DND-41 (cell line): Measurements from ENCODE around the gene TMEM164.

ENCODE experiments used
- ATAC-seq: fragments of 200-7000 bp; cut with Tn5 transposase; 3 replicates; pipeline ENCODE4 v1.9.1; 2021; ENCODE audit warnings: low read depth; ENCODE audit not compliant: insufficient read depth
- DNase-seq: peaks from one replicate; pipeline ENCODE4 v3.0.0-alpha.2; 2020
- H2AFZ ChIP-seq: 2 replicates; pipeline ENCODE4 v1.6.0; 2012; ENCODE audit warnings: low read depth, low read length
- H3K27ac ChIP-seq: 2 replicates; pipeline ENCODE4 v1.5.1; 2012; ENCODE audit warnings: low read length, inconsistent platforms
- H3K27me3 ChIP-seq: fragments of 200-600 bp; sonication (generic); 2 replicates; pipeline ENCODE4 v1.6.0; 2012; ENCODE audit warnings: low read length, mild to moderate bottlenecking, inconsistent platforms; ENCODE audit not compliant: insufficient read depth, poor library complexity
- H3K36me3 ChIP-seq: 2 replicates; pipeline ENCODE4 v1.5.1; 2012; ENCODE audit warnings: low read length, inconsistent platforms; ENCODE audit not compliant: insufficient read depth
- H3K4me1 ChIP-seq: 2 replicates; pipeline ENCODE4 v1.5.1; 2012; ENCODE audit warnings: mild to moderate bottlenecking, low read length; ENCODE audit not compliant: insufficient read depth
- H3K4me2 ChIP-seq: 2 replicates; pipeline ENCODE4 v1.6.0; 2012; ENCODE audit warnings: mild to moderate bottlenecking, moderate library complexity, low read length, inconsistent platforms; ENCODE audit not compliant: insufficient read depth
- H3K4me3 ChIP-seq, 2 experiments: fragments of 200-600 bp in 1 of 2; shearing (Covaris generic) in 1 of 2; 2 replicates each; pipeline ENCODE4 v1.5.1; 2012 to 2016; ENCODE audit warnings: inconsistent platforms in 2 of 2, low read length in 2 of 2, mild to moderate bottlenecking in 2 of 2, low read depth in 1 of 2, moderate library complexity in 1 of 2
- H3K79me2 ChIP-seq: 2 replicates; pipeline ENCODE4 v1.6.0; 2012; ENCODE audit warnings: low read length, inconsistent platforms; ENCODE audit not compliant: insufficient read depth
- H3K9ac ChIP-seq: 2 replicates; pipeline ENCODE4 v1.6.0; 2012; ENCODE audit warnings: low read depth, mild to moderate bottlenecking, inconsistent platforms, low read length, moderate library complexity
- H3K9me3 ChIP-seq: 2 replicates; pipeline ENCODE4 v1.5.1; 2012; ENCODE audit warnings: low read length, moderate library complexity, mild to moderate bottlenecking, inconsistent platforms; ENCODE audit not compliant: insufficient read depth, severe bottlenecking
- H4K20me1 ChIP-seq: 2 replicates; pipeline ENCODE4 v1.6.0; 2012; ENCODE audit warnings: low read length; ENCODE audit not compliant: insufficient read depth
- CTCF ChIP-seq: IDR thresholded peaks from 2 replicates; pipeline ENCODE4 v1.5.1; 2012; ENCODE audit warnings: borderline replicate concordance, low read length, moderate library complexity, mild to moderate bottlenecking; ENCODE audit not compliant: poor library complexity, severe bottlenecking; ENCODE audit errors: extremely low read depth
- EZH2 ChIP-seq: IDR thresholded peaks from 3 replicates; pipeline ENCODE4 v1.6.1; 2012; ENCODE audit warnings: borderline replicate concordance, low read depth, mild to moderate bottlenecking, moderate library complexity, low read length, inconsistent platforms; ENCODE audit not compliant: severe bottlenecking

Gene TMEM164

GRCh38 chrX:110132450-110133114 is 129.7 kb downstream of the TMEM164 start:
- Histone ChIP-seq H3K36me3 (no peaks in the 10 kb centered on the region), H2AFZ (no peak overlapping the region), H3K79me2 (no peaks in the 10 kb centered on the region), H4K20me1 (no peaks in the 10 kb centered on the region), H3K4me1 (no peaks in the 10 kb centered on the region), H3K9ac (no peak overlapping the region), H3K4me3 (no peak overlapping the region), H3K27me3 (no peaks in the 10 kb centered on the region), H3K27ac (no peak overlapping the region), H3K9me3 (no peaks in the 10 kb centered on the region), H3K4me2 (no peak overlapping the region)
- TF ChIP-seq CTCF (no peak), EZH2 (no peak)
- ATAC-seq (no peak), DNase-seq (no peak)

GRCh38 chrX:110133735-110134370 is 130.9 kb downstream of the TMEM164 start:
- Histone ChIP-seq H3K4me1 (no peaks in the 10 kb centered on the region), H3K27ac (no peak overlapping the region), H3K79me2 (no peaks in the 10 kb centered on the region), H3K9me3 (no peaks in the 10 kb centered on the region), H3K9ac (no peak overlapping the region), H4K20me1 (no peaks in the 10 kb centered on the region), H2AFZ (no peak overlapping the region), H3K27me3 (no peaks in the 10 kb centered on the region), H3K4me3 (no peak overlapping the region), H3K36me3 (no peaks in the 10 kb centered on the region), H3K4me2 (no peak overlapping the region)
- DNase-seq (no peak), ATAC-seq (no peak)
- TF ChIP-seq CTCF: no peak
- no peak for TF ChIP-seq EZH2

- Histone ChIP-seq H3K9me3 (no peaks in the 10 kb centered on the region), H2AFZ (no peak overlapping the region), H3K9ac (no peak overlapping the region), H3K27me3 (no peaks in the 10 kb centered on the region), H3K27ac (no peak overlapping the region), H3K4me1 (no peaks in the 10 kb centered on the region), H3K36me3 (no peaks in the 10 kb centered on the region), H3K4me2 (no peak overlapping the region), H4K20me1 (no peaks in the 10 kb centered on the region), H3K79me2 (no peaks in the 10 kb centered on the region), H3K4me3 (no peak overlapping the region)
- no peak for TF ChIP-seq CTCF
- no peak for TF ChIP-seq EZH2
- no peak for DNase-seq
- ATAC-seq: no peak
Observed at GRCh38 chrX:110135618-110136017, 132.7 kb downstream of the TMEM164 start.
